Measurements from ENCODE around the gene ANKS4B.

DNA sequence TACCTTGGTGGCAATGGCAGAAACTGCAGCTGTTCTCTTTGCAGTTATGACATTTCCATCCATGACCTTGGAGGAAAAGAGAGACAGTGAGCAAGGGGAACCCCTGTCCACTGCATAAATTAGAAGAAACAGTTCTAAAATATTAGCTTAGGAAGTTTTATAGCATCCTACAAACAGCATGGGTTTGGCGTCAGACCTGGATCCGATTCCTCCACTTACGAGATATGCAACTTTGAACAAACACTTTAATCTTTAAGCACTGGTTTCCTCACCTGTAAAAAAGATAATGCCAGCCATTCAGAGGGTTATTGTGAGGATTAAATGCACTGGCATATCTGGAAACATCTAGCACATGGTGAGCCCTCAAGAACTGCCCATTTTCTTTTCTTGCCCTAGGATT, 42.0 kb downstream of the ANKS4B start:
- TF ChIP-seq CTCF (conservative IDR thresholded peaks at IDR 0.05; ENCODE audit: low read depth in 2 of 2): no peak
- no peak for TF ChIP-seq JUNB (IDR thresholded peaks at IDR 0.05; ENCODE audit: unreplicated experiment)
- TF ChIP-seq EZH2 (IDR thresholded peaks at IDR 0.05; ENCODE audit: low read depth, unreplicated experiment): no peak
- TF ChIP-seq, protein P1, sequence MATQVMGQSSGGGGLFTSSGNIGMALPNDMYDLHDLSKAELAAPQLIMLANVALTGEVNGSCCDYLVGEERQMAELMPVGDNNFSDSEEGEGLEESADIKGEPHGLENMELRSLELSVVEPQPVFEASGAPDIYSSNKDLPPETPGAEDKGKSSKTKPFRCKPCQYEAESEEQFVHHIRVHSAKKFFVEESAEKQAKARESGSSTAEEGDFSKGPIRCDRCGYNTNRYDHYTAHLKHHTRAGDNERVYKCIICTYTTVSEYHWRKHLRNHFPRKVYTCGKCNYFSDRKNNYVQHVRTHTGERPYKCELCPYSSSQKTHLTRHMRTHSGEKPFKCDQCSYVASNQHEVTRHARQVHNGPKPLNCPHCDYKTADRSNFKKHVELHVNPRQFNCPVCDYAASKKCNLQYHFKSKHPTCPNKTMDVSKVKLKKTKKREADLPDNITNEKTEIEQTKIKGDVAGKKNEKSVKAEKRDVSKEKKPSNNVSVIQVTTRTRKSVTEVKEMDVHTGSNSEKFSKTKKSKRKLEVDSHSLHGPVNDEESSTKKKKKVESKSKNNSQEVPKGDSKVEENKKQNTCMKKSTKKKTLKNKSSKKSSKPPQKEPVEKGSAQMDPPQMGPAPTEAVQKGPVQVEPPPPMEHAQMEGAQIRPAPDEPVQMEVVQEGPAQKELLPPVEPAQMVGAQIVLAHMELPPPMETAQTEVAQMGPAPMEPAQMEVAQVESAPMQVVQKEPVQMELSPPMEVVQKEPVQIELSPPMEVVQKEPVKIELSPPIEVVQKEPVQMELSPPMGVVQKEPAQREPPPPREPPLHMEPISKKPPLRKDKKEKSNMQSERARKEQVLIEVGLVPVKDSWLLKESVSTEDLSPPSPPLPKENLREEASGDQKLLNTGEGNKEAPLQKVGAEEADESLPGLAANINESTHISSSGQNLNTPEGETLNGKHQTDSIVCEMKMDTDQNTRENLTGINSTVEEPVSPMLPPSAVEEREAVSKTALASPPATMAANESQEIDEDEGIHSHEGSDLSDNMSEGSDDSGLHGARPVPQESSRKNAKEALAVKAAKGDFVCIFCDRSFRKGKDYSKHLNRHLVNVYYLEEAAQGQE (IDR thresholded peaks at IDR 0.05; ENCODE audit: unreplicated experiment): no peak
- no peak for TF ChIP-seq POLR2AphosphoS5 (IDR thresholded peaks at IDR 0.05; ENCODE audit: low read depth)
- no peak for TF ChIP-seq ZNF114 (CRISPR knock-in tag; IDR thresholded peaks at IDR 0.05)
- no peak for TF ChIP-seq EZH2phosphoT487 (IDR thresholded peaks at IDR 0.05; ENCODE audit: unreplicated experiment)

Data from GM23338 (cell line).